Measurements from ENCODE around the gene BEAN1.
"Not testable (repeated sequence)": the region's sequence is repeated elsewhere in the genome, so short reads cannot be mapped to it uniquely, and the experiment has no call there.

BEAN1 gene

DNA sequence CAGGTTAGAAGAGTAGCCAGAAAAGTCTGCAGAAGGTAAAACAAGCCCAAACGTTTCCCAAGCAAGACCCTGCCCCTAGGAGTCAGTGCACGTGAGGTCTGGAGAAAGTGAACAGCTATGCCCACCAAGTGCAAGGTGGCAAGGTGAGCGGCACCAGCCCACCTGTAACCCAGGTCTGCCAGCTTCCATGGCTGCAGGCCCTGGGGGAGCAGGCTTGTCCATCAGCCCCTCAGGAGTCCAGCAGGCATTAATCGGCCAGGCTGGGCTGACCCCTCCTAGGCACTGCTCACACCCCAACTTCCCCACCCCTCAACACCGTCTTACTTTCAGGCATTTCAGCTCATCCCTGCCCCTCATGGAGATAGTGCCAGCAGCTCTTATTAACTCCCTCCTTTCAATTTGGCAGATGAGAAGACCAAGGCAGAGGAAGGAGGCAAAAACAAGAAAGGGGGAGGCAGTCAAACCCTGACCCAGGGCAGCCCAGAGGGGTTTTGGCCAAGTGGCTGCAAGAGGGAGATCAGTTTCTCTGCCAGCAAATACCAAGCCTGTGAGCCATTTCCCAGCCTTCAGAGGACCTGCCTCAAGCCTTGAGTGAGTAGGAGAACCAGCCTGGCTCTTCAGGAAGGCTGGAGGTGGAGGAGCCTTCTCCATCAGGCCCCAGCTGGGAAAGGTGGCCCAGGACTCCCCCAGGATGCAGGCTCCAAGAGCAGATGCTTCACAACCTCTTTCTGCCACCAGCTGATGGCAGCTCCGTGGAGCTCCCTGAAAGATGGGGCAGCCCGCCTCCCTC is 14.7 kb downstream of the BEAN1 start:
- no peak for DNase-seq (ENCODE audit: low read depth in 2 of 2)

DNA sequence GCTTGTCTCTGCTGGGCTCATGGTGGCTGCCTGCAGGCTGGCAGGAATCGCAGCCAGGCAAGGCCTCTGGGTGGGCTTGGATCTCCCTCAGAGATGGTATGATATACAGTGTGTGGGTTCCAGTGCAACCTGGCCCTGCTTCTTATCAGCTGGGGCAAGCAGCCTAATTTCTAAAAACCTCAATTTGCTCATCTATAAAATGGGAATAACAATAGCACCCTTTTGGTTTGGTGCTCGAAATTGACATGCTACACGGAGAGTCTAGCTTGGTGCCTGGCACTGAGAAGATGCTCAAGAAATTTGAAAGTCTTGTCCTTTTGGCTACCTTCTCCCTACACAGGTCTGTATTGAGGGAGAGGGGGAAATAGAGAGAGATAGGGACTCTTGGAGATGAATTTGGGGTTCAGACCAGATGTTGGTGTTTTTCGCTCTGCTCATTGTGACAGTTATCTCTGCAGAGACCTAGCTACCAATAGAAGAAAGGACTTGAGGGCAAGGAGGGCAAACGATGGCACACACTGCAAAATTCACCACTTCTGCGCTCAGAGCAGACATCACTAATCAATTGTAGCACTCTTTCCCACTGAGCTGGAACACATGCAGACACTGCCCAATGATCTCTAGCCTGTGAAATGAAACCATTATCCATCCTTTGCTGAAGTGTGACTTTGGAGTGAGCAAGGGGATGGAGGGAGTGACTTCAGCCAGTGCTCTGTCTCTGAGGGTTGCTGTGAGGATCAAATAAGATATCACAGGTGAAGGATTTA is 15.6 kb downstream of the BEAN1 start:
- no peak for DNase-seq (ENCODE audit: low read depth in 2 of 2)

DNA sequence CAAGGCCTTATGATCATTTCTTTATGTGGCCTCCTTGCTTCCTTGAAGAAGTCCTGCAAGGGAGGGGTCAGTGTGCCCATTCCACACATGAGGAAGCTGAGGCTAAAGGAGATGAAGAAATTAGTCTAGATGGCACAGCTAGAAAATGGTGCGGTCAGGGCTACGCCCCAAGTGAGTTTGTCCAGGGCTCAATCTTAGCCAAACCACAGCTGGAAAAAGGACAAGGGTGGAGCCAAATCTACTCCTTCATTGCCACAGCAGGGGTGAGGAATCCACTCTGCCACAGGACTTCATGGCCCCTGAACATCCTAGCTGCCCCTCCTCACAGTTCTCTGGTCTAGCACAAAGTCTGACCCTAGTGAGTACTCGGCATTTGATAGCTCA is 16.2 kb downstream of the BEAN1 start:
- no peak for DNase-seq (ENCODE audit: low read depth in 2 of 2)

DNA sequence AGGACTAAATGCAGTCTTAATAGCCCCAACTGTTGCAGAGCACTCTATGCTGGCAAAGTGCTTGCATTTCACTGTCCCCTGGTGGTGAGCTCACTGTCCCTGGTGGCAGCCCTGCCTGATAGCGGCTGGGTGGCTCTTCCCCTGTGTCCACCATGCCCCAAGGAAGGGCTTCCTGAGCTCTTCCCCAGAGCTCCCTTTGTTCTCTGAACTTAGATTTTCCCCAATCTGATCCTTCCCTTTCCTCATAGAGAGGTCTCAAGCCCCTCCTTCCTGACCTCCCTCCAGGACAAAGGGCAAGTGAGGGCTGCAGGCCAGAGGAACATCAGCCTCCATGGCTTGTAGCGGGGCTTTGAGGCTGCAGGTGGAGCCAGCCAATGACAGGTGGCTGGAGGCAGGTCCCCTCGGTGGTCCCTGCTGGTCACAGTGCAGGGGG is 17.0 kb downstream of the BEAN1 start:
- DNase-seq (ENCODE audit: low read depth in 2 of 2): no peak

DNA sequence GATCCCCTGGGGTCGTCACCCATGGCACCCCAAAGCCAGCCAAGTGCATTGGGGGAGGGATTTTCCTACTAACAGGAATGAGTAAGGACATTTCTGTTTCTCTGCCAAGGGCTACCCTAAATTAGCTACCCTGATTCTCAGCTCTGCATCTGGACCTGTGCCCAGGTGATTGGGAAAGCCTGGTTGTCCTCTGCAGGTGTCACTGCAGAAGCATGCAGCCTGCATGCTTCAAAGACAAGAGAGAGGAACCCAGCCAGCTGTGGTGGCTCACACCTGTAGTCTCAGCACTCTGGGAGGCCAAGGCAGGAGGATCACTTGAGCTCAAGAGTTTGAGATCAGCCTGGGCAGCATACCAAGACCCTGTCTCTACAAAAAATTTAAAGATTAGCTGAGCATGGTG is 19.6 kb downstream of the BEAN1 start:
- DNase-seq (ENCODE audit: low read depth in 2 of 2): no peak

DNA sequence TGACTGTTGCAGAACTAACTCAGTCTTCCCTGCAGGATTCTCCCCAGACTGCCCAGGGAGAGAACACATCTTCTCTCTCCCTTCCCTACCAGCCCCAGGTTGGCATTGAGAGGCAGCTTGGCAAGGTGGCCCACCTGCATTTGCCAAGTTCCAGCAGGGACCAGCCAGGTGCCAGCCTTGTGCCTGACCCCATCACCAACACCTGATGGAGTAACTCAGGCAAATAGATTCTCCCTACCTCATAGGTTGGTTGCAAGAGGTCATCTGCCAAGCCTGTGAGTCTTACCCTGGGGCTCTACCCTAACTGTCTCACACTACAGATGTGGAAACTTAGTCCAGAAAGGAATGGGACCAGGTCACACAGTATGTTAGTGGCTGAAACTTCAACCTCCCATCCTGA is 20.4 kb downstream of the BEAN1 start:
- DNase-seq (ENCODE audit: low read depth in 2 of 2): no peak

DNA sequence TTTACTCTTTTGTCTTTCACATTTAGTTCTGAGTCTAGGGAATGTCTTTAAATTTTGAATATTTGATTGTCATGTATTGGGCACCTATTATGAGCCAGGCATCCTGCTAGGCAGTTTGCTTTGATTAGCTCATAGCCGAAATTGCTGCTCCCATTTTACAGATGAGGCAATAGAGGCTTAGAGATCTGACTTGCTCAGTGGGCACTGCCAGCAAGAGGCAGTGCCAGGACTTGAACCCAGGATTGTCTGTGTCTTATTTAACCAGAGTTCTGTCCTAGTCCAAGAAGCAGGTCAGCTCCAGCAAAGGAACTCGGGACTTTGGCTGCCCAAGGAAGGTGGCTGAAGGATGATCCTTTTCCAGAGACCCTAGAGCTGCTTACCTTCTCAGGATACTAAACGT is 24.5 kb downstream of the BEAN1 start:
- no peak for DNase-seq (ENCODE audit: low read depth in 2 of 2)

DNA sequence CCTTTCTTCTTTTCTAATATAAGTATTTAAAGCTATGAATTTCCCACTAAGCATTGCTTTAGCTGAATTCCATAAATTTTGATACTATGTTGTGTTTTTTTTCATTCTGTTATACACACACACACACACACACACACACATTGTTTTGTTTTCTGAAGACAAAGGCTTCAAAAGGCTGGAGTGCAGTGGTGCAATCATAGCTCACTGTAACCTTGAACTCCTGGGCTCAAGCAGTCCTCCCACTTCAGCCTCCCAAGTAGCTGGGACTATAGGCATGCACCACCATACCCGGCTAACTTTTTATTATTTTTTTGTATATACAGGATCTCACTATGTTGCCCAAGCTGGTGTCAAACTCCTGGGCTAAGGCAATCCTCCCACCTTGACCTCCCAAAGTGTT is 26.1 kb downstream of the BEAN1 start:
- DNase-seq (ENCODE audit: low read depth in 2 of 2): not testable (repeated sequence)

DNA sequence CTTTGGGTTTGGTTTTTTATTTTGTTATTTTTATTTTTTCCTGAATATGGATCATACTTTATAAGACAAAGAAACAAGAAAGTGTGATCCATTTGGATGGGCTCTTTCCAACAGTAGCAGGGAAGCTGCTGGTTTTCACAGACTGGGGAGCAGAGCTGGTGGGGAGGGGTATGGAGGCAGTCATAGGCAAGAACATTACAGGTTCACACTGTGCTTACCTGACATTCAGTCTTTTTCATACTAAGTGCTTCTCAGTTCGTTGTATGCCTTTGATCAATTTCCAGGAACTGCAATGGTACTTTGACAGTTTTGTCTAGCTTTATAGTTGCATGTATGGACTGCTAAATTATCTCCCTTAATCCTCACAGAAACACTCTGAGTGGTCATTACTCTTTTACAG is 27.7 kb downstream of the BEAN1 start:
- no peak for DNase-seq (ENCODE audit: low read depth in 2 of 2)

DNA sequence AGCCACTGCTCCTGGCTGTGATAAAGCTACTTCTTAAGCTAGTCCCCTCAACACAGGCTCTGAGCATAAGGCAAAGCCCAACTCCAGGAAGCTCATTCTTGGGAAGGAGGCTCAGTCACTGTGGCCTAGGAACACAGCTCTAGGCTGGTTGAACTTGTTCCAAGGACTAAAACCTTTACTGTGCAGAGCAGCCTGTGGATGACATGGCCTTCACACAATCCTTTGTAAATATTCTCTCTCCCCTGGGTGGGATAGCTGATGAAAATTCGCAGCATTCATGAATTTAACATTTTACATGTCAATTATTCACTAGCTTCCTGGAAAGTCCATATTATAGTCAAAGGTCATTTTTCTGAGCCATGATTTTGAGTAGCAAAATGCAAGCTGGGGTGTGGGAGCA is 28.9 kb downstream of the BEAN1 start:
- no peak for DNase-seq (ENCODE audit: low read depth in 2 of 2)

DNA sequence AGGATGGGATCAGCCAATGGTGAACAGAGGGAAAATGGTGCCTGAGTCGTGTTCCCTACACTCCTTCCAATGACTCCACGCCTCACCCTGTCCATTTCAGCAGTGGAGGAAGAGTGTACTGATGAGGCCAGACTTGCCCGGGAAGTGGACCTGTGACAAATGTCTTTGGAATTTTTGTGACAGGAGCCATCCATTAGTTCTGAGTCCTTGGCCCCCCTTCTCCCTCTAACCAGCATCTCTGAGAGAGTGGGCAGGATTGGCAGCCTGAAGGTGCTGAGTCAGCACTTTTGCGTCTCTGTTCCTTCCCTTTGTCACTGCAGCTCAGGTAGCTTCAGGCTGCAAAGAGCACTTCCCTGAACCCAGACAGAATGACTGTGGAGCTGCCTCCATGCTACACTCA is 30.8 kb downstream of the BEAN1 start:
- DNase-seq (ENCODE audit: low read depth in 2 of 2): no peak

DNA sequence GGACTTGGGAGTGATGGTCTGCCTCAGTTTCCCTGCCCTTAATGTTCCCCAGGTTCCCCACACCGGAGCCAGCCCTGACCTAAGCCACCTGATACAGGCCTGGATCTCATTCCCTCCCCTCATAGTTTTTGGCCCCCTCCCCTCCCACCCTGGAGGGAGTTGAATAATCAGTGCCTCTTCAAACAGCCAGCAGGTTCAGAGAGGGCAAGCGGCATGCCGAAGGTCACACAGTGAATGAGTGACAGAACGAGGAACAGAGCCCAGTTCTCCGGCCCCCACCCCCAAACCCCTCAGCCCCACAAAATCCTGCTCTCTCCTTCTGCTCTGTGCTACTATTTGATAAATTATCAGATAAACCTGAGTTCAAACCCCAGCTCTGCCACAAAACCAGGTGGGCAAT is 31.2 kb downstream of the BEAN1 start:
- DNase-seq (ENCODE audit: low read depth in 2 of 2): no peak

DNA sequence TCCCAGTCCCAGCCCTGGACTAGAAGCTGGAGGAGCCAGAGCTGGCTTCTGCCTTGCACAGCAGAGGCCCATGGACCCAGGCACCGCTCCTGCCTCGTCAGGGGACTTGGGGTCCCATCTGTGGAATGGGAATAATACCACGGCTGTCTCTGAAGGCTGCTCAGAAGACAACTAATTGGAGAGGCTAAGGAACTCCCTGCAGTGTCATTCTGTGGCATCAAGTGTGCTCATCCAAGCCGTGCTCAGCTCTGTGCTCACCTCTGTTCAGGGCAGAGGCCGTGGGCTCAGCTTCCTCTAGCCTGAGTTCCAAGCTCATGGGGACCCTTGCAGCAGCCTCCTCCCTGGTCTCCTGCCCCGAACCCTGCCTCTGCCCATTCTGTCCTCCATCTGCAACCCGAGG is 31.8 kb downstream of the BEAN1 start:
- DNase-seq (ENCODE audit: low read depth in 2 of 2): no peak

DNA sequence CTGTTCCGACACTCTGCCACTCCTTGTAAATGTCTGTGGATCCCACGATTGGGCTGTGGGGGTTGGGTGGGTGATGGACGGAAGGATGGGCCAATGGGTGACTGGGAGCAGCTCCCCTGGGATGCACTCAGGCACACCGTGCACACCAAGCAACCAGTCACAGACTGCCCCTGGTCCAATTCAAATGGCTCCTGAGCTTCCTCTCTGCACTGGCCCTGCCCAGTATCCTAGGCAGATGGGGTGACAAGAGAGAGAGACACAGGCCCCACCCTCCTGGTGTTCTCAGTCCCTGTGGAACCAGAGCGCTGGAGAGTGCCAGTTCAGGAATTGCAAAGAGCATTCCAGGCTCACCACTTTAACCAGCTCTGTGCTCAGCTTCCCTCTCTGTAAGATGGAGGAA is 32.8 kb downstream of the BEAN1 start:
- no peak for DNase-seq (ENCODE audit: low read depth in 2 of 2)

DNA sequence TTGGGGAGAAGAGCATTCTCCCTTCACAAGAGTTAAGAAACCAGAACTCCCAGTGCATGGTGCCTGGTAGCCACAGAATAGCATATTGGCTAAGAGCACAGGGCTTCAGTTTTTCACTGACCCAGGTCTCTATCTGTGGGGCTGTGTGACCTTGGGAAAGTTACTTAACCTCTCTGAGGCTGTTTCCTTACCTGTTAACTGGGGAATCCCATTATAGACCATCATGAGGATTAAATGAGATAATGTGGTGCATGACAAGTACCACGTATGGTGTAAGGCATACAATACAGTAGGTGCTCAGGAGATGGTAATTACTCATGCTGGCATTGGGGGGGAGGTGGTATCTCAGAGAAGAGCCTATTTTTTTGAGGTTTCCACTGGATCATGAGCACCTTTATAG is 33.6 kb downstream of the BEAN1 start:
- DNase-seq (ENCODE audit: low read depth in 2 of 2): no peak

DNA sequence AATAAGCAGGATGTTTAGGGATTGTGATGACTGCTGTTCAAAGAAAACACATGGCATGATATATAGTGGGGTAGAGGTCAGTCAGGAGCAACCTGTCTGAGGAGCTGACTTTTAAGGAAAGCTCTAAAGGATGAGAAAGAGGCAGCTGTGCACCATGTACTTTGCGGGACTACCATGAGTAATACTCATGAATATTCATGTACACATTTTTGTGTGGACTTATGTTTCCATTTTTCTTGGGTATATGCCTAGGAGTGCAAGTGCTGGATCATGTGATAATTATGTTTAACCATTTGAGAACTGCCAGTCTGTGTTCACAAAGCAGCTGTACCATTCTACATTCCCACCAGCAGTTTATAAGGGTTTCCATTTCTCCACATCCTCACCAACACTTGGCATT is 35.8 kb downstream of the BEAN1 start:
- DNase-seq (ENCODE audit: low read depth in 2 of 2): no peak

DNA sequence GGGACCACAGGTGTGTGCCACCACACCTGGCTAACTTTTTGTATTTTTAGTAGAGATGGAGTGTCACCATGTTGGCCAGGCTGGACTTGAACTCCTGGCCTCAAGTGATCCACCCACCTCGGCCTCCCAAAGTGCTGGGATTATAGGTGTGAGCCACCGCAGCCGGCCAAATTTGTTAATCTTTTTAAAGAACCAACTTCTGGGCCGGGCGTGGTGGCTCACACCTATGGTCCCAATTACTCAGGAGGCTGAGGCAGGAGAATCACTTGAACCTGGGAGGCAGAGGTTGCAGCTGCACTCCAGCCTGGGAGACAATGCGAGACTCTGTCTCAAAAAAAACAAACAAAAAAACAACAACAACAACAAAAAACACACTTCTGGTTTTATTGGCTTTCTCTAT is 38.9 kb downstream of the BEAN1 start:
- not testable (repeated sequence) for DNase-seq (ENCODE audit: low read depth in 2 of 2)

DNA sequence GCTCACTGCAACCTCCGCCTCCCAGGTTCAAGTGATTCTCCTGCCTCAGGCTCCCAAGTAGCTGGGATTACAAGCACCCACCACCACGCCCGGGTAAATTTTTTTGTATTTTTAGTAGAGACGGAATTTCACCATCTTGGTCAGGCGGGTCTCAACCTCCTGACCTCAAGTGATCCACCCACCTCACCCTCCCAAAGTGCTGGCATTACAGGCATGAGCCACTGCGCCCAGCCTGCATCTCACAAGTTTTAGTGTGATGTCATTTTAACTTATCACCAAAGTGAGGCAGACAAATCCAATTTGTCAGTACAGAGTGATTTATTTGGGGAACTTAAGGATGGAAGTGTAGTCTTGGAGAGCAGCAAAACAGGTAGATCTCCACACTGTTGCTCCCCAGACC is 39.5 kb downstream of the BEAN1 start:
- DNase-seq (ENCODE audit: low read depth in 2 of 2): not testable (repeated sequence)

DNA sequence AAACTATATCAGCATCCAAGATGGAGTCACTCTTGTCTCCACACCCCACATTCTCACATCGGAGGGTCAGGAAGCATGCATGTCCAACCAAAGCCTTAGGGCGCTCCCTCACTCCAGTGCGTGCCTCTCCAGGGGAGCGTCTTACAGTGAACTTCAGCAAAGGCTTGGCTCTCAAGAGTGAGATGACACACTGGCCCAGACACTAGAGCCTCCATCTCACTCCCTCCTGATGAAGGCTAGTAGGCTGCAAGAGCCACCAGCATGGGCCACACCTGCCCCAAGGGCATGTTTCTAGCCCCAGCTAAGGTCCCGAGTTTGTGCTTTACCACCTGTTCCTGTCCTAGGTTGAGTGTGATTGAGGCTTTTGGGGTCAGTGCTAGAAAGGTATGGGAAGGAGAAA is 40.5 kb downstream of the BEAN1 start:
- DNase-seq (ENCODE audit: low read depth in 2 of 2): no peak

DNA sequence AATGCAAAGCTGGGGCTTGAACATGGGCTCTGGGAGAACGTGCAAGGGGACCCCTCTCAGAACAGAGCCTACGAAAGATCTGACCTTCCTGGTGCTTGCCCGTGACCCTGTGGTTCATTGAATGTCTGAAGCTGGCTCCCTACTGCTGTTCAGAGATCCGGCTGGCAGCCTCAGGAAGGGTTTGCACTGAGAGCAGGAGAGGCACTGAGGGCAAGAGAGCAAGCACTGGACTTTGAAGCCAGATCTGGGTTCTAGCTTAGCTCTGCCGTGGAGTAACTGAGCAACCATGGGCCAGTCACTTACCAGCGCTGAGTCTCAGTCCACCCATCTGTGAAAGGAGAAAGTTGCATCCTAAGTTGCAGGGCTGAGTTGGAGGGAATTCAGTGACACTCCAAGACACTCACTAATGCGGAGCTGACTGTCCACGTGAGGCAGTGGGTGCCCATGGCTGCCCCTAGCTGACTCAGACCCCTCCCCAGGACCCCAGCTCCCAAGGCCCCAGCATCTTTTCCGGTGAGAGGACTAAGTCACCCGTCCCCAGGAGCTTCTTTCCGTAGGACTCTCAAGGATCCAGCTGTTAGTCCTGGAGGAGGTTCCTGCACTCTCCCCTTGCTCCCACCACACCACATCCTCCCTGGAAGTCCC is 41.3 kb downstream of the BEAN1 start:
- no peak for DNase-seq (ENCODE audit: low read depth in 2 of 2)

DNA sequence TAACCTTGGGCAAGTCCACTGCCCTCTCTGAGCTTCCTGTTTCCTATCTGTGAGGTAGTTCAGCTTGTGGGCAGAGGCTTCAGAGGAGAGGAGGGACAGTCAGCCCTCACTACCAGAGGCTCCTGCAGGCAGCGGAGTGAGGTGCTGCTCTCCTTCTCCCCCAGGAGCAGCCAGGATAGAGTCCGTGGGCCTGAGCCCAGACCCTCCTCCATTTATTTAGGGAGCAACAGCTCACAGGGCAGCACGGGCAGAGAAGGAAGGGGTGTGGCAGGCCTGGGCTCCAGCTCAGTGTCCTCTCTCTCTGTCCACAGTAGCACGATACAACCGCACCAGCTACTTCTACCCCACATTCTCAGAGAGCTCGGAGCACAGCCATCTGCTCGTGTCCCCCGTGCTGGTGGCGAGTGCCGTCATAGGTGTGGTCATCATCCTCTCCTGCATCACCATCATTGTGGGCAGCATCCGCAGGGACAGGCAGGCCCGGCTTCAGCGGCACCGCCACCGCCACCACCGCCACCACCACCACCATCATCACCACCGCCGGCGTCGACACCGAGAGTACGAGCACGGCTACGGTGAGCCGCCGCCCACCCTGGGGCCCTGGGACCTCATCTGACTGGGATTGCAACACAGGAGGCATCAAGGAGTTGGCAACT is 42.3 kb downstream of the BEAN1 start:
- no peak for DNase-seq (ENCODE audit: low read depth in 2 of 2)

DNA sequence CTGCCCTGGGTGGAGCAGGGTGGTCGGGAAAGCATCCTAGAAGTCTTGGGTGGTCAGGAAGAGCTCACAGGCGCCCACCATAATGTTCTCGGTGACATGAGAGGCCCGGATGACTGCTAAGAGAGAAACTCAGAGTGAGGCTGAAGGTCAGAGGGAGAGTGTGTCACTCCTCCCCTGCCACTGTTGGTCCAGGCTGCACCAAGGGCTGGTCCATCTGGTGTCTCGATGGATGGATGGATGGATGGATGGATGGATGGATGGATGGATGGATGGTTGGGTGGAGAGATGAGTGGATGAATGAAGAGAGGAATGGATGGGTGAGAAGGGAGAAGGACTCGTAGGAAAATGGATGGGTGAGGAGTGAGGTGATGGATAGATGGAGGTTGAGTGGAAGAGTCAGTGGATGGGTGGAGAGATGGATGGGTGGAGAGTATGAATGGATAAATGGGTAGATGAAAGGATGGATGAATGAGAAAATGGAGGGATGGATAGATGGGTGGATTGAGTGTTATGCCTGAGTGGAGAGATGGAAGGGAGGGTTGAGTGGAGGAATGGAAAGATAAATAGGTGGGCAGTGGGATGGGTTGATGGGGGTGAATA is 43.0 kb downstream of the BEAN1 start:
- no peak for DNase-seq (ENCODE audit: low read depth in 2 of 2)
